Measurements from ENCODE around the gene SIGLEC11.
"Not testable (repeated sequence)": the region's sequence is repeated elsewhere in the genome, so short reads cannot be mapped to it uniquely, and the experiment has no call there.

Gene SIGLEC11

GRCh38 chr19:49978324-49978723 is 17.4 kb upstream of the SIGLEC11 start:
- no peak for DNase-seq

GRCh38 chr19:49977881-49978280 is 16.9 kb upstream of the SIGLEC11 start:
- DNase-seq, result no peak

- DNase-seq, result no peak
Measured at GRCh38 chr19:49977076-49977475, 16.1 kb upstream of the SIGLEC11 start.

- DNase-seq, result no peak
Measured at GRCh38 chr19:49976496-49976895, 15.5 kb upstream of the SIGLEC11 start.

GRCh38 chr19:49975051-49975450 is 14.1 kb upstream of the SIGLEC11 start:
- DNase-seq, result no peak

- no peak for DNase-seq
Measured at GRCh38 chr19:49973987-49974386, 13.0 kb upstream of the SIGLEC11 start.

- no peak for DNase-seq
Measured at GRCh38 chr19:49972841-49973240, 11.9 kb upstream of the SIGLEC11 start.

- DNase-seq, result no peak
Measured at GRCh38 chr19:49971991-49972411, 11.0 kb upstream of the SIGLEC11 start.

GRCh38 chr19:49969355-49969754 is 8.4 kb upstream of the SIGLEC11 start:
- DNase-seq, result not testable (repeated sequence)

- no peak for DNase-seq
Measured at GRCh38 chr19:49968279-49968922, 7.4 kb upstream of the SIGLEC11 start.

- not testable (repeated sequence) for DNase-seq
Measured at GRCh38 chr19:49959892-49960291, 1.1 kb downstream of the SIGLEC11 start.

GRCh38 chr19:49958596-49958995 is 2.4 kb downstream of the SIGLEC11 start:
- DNase-seq, result not testable (repeated sequence)

- not testable (repeated sequence) for DNase-seq
Measured at GRCh38 chr19:49958144-49958543, 2.8 kb downstream of the SIGLEC11 start.

GRCh38 chr19:49957262-49957915 is 3.6 kb downstream of the SIGLEC11 start:
- no peak for DNase-seq

GRCh38 chr19:49956115-49956495 is 4.9 kb downstream of the SIGLEC11 start:
- DNase-seq, result no peak

GRCh38 chr19:49954933-49955332 is 6.0 kb downstream of the SIGLEC11 start:
- no peak for DNase-seq

GRCh38 chr19:49954092-49954829 is 6.7 kb downstream of the SIGLEC11 start:
- no peak for DNase-seq

- DNase-seq, result no peak
Measured at GRCh38 chr19:49953416-49953815, 7.6 kb downstream of the SIGLEC11 start.

GRCh38 chr19:49952906-49953305 is 8.1 kb downstream of the SIGLEC11 start:
- DNase-seq, result no peak

GRCh38 chr19:49952479-49952836 is 8.5 kb downstream of the SIGLEC11 start:
- no peak for DNase-seq

- DNase-seq, result no peak
Measured at GRCh38 chr19:49951806-49952478, 9.0 kb downstream of the SIGLEC11 start.

GRCh38 chr19:49950956-49951526 is 9.9 kb downstream of the SIGLEC11 start:
- no peak for DNase-seq

- no peak for DNase-seq
Measured at GRCh38 chr19:49950590-49950948, 10.4 kb downstream of the SIGLEC11 start.
